Parathyroid adenoma (tissue), 2 donors: ENCODE results near the gene SLC24A5.
A peak's percentile ranks its signal among the peaks of the same experiment; 100 is the strongest.

Source experiments
- H2AFZ ChIP-seq: fragments of 300-600 bp; sonication (generic); one replicate; pipeline ENCODE4 v1.7.0; 2017; ENCODE audit warnings: antibody characterized with exemption, mild to moderate bottlenecking
- H3K27ac ChIP-seq: fragments of 300-600 bp; sonication (generic); one replicate; pipeline ENCODE4 v1.7.0; 2017
- H3K27me3 ChIP-seq: fragments of 300-600 bp; sonication (generic); one replicate; pipeline ENCODE4 v1.7.0; 2017; ENCODE audit warnings: low read length; ENCODE audit not compliant: control insufficient read depth, insufficient read depth
- H3K36me3 ChIP-seq: fragments of 300-600 bp; sonication (generic); one replicate; pipeline ENCODE4 v1.7.0; 2017; ENCODE audit warnings: low read length; ENCODE audit not compliant: control insufficient read depth, insufficient read depth
- H3K4me1 ChIP-seq: fragments of 300-600 bp; sonication (generic); one replicate; pipeline ENCODE4 v1.7.0; 2017; ENCODE audit warnings: control low read depth
- H3K4me2 ChIP-seq: fragments of 300-600 bp; sonication (generic); one replicate; pipeline ENCODE4 v1.7.0; 2017; ENCODE audit warnings: low read length
- H3K4me3 ChIP-seq: fragments of 300-600 bp; sonication (generic); one replicate; pipeline ENCODE4 v1.7.0; 2017; ENCODE audit warnings: low read depth, low read length
- H3K79me2 ChIP-seq: fragments of 300-600 bp; sonication (generic); one replicate; pipeline ENCODE4 v1.7.0; 2017; ENCODE audit warnings: control low read depth
- H3K9ac ChIP-seq: fragments of 300-600 bp; sonication (generic); one replicate; pipeline ENCODE4 v1.7.0; 2017; ENCODE audit warnings: mild to moderate bottlenecking
- H3K9me3 ChIP-seq: fragments of 300-600 bp; sonication (generic); one replicate; pipeline ENCODE4 v1.7.0; 2017; ENCODE audit warnings: low read length; ENCODE audit not compliant: control insufficient read depth
- CTCF ChIP-seq: fragments of 300-600 bp; sonication (generic); IDR thresholded peaks from one replicate; pipeline ENCODE4 v1.7.0; 2017; ENCODE audit warnings: antibody characterized with exemption, mild to moderate bottlenecking
- donor health status: primary hyperparathyroidism.

SLC24A5 gene

GRCh38 chr15:48176957-48177356 is 56.2 kb downstream of the SLC24A5 start:
- Histone ChIP-seq H2AFZ (peak overlapping the region; percentile 86), H3K27me3 (no peaks in the 10 kb centered on the region), H3K9me3 (no peaks in the 10 kb centered on the region), H3K27ac (no peak overlapping the region), H3K4me1 (no peaks in the 10 kb centered on the region), H3K36me3 (no peaks in the 10 kb centered on the region), H3K4me2 (peak overlapping the region; percentile 43), H3K9ac (no peak overlapping the region), H3K79me2 (peaks cover 10% of the 10 kb centered on the region), H3K4me3 (peak overlapping the region; percentile 48)
- no peak for TF ChIP-seq CTCF

GRCh38 chr15:48177383-48177765 is 56.6 kb downstream of the SLC24A5 start:
- Histone ChIP-seq H3K9me3 (no peaks in the 10 kb centered on the region), H3K9ac (peak overlapping the region; percentile 21), H3K4me3 (peak overlapping the region; percentile 48), H3K27me3 (no peaks in the 10 kb centered on the region), H3K27ac (peak overlapping the region; percentile 70), H2AFZ (peak overlapping the region; percentile 86), H3K36me3 (no peaks in the 10 kb centered on the region), H3K4me1 (no peaks in the 10 kb centered on the region), H3K4me2 (peak overlapping the region; percentile 43), H3K79me2 (peaks cover 10% of the 10 kb centered on the region)
- no peak for TF ChIP-seq CTCF

DNA sequence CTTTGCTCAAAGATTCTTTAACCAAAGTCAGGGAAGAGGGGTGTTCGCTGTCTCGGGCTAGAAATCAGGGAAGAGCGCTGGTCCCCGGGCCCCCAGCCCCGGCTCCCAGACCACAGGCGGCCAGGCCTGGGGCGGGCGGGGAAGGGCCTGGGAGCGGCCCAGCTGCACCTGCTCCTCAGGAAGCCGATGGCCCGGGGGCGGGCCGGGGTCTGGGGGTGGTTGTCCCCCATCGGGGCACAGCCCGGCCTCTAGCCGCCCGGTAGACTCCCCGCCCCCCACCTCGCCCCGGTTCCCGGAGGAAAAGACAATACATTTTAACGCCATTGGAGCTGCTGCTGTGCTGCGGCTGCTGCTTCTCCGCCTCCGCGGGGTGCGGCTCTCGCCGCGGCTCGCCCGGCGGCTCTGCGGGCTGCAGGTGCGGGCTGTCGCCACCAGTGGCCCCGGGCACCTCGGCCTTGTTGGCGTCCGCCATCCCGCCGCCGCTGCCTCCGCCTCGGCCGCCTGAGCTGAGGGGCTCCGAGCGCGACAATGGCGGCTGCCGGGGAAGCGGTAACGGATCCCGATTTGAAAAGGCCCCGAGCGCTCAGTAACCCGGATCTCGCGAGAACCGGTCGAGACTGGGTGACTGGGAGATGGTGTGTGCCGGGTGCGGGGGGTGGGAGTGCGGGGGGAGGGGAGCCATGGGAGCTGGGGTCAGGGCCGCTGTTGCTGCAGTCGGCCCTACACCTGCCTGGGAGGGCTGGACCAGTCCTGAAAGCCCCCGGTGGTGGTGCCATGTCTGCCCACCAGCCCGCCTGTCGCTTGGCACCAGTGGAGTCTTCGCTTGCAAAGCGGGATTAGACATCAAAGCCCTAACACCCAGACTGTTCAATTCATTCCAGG is 57.2 kb downstream of the SLC24A5 start, which contains the start of gene MYEF2:
TSS of gene MYEF2 (minus strand) at position 530 of the 882 bp plus-strand sequence. CDS start at position 472, 58 bp downstream.
- Histone ChIP-seq H3K4me1 (no peaks in the 10 kb centered on the region), H3K36me3 (no peaks in the 10 kb centered on the region)

GRCh38 chr15:48178648-48178931 is 57.8 kb downstream of the SLC24A5 start:
- Histone ChIP-seq H3K4me1 (no peaks in the 10 kb centered on the region), H3K79me2 (peaks cover 10% of the 10 kb centered on the region), H3K4me2 (peak overlapping the region; percentile 43), H3K9ac (no peak overlapping the region), H3K27me3 (no peaks in the 10 kb centered on the region), H2AFZ (peak overlapping the region; percentile 86), H3K36me3 (no peaks in the 10 kb centered on the region), H3K27ac (no peak overlapping the region), H3K9me3 (no peaks in the 10 kb centered on the region), H3K4me3 (peak overlapping the region; percentile 48)
- no peak for TF ChIP-seq CTCF

More for the DNA sequence above, 57.2 kb downstream of the SLC24A5 start, which contains the start of gene MYEF2:
- H3K79me2 ChIP-seq, result peaks cover 10% of the 10 kb centered on the region
- peak within 1 kb of the TSS; percentile 43 for H3K4me2 ChIP-seq
- H3K27ac ChIP-seq, result peak within 1 kb of the TSS; percentile 70
- no peaks in the 10 kb centered on the region for H3K27me3 ChIP-seq
- TF ChIP-seq CTCF, result no peak
- no peaks in the 10 kb centered on the region for H3K9me3 ChIP-seq
- H3K9ac ChIP-seq, result peak within 1 kb of the TSS; percentile 21
- peak within 1 kb of the TSS; percentile 48 for H3K4me3 ChIP-seq
- peak within 1 kb of the TSS; percentile 86 for H2AFZ ChIP-seq
